ENCODE measurements around the gene SLC47A1.

The SLC47A1 gene

GRCh38 chr17:19613979-19614378, 80.3 kb downstream of the SLC47A1 start:
- H3K36me3 ChIP-seq (ENCODE audit: control insufficient read depth in 2 of 2, insufficient read depth in 2 of 2, low read length in 2 of 2), result no peaks in the 10 kb centered on the region
- H3K27me3 ChIP-seq (ENCODE audit: control insufficient read depth in 1 of 2, insufficient read depth in 2 of 2, low read length in 2 of 2), result no peaks in the 10 kb centered on the region
- peaks cover 3% of the 10 kb centered on the region for H3K4me1 ChIP-seq (ENCODE audit: control insufficient read depth, insufficient read depth, low read length)

GRCh38 chr17:19614900-19615299, 81.2 kb downstream of the SLC47A1 start:
- Histone ChIP-seq H3K27me3 (ENCODE audit: control insufficient read depth in 1 of 2, insufficient read depth in 2 of 2, low read length in 2 of 2) (no peaks in the 10 kb centered on the region), H3K36me3 (ENCODE audit: control insufficient read depth in 2 of 2, insufficient read depth in 2 of 2, low read length in 2 of 2) (no peaks in the 10 kb centered on the region), H3K9me3 (ENCODE audit: control insufficient read depth in 2 of 2, low read length in 2 of 2) (peaks cover 9 to 19% of the 10 kb centered on the region in 2 donors), H3K4me1 (ENCODE audit: control insufficient read depth, insufficient read depth, low read length) (peaks cover 3% of the 10 kb centered on the region), H3K4me3 (ENCODE audit: low read length in 2 of 2) (no peak overlapping the region), H3K27ac (ENCODE audit: low read length) (no peak overlapping the region), H3K9ac (ENCODE audit: low read length in 2 of 2) (no peak overlapping the region)

More at GRCh38 chr17:19613979-19614378, 80.3 kb downstream of the SLC47A1 start:
- Histone ChIP-seq H3K9ac (ENCODE audit: low read length in 2 of 2) (no peak overlapping the region), H3K4me3 (ENCODE audit: low read length in 2 of 2) (peak overlapping the region in 1 of 2 donors; percentile 22), H3K27ac (ENCODE audit: low read length) (no peak overlapping the region), H3K9me3 (ENCODE audit: control insufficient read depth in 2 of 2, low read length in 2 of 2) (peaks cover 1 to 9% of the 10 kb centered on the region in 2 donors)

DNA sequence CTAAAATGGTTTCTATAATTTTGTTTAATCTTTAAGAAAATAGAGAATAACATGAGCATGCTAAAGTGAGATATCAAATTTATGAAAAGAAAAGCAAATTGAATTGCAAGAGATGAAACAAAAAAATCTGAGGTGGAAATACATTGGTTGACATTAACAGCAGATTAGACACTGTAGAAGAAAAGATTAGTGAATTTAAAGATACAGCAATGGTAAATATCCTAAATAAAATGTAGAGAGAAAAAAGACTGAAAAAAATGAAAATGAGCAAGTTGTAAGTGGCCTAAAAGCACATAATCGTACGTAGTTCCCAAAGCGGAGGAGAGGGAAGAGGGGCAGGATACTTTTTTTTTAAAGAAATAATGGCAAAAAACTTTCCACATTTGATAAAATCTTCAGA, 84.4 kb downstream of the SLC47A1 start:
- peaks cover 3% of the 10 kb centered on the region for H3K4me1 ChIP-seq (ENCODE audit: control insufficient read depth, insufficient read depth, low read length)
- H3K4me3 ChIP-seq (ENCODE audit: low read length in 2 of 2), result no peak overlapping the region
- no peak overlapping the region for H3K9ac ChIP-seq (ENCODE audit: low read length in 2 of 2)
- H3K27ac ChIP-seq (ENCODE audit: low read length), result no peak overlapping the region
- peaks cover 12 to 25% of the 10 kb centered on the region in 2 donors for H3K9me3 ChIP-seq (ENCODE audit: control insufficient read depth in 2 of 2, low read length in 2 of 2)
- no peaks in the 10 kb centered on the region for H3K36me3 ChIP-seq (ENCODE audit: control insufficient read depth in 2 of 2, insufficient read depth in 2 of 2, low read length in 2 of 2)
- H3K27me3 ChIP-seq (ENCODE audit: control insufficient read depth in 1 of 2, insufficient read depth in 2 of 2, low read length in 2 of 2), result no peaks in the 10 kb centered on the region

- Histone ChIP-seq H3K9me3 (ENCODE audit: control insufficient read depth in 2 of 2, low read length in 2 of 2) (peaks cover 12 to 25% of the 10 kb centered on the region in 2 donors), H3K36me3 (ENCODE audit: control insufficient read depth in 2 of 2, insufficient read depth in 2 of 2, low read length in 2 of 2) (no peaks in the 10 kb centered on the region), H3K4me1 (ENCODE audit: control insufficient read depth, insufficient read depth, low read length) (no peaks in the 10 kb centered on the region), H3K9ac (ENCODE audit: low read length in 2 of 2) (no peak overlapping the region), H3K4me3 (ENCODE audit: low read length in 2 of 2) (no peak overlapping the region), H3K27me3 (ENCODE audit: control insufficient read depth in 1 of 2, insufficient read depth in 2 of 2, low read length in 2 of 2) (no peaks in the 10 kb centered on the region), H3K27ac (ENCODE audit: low read length) (no peak overlapping the region)
Measured at GRCh38 chr17:19619705-19620325, 86.2 kb downstream of the SLC47A1 start.

GRCh38 chr17:19621697-19622096, 88.0 kb downstream of the SLC47A1 start:
- Histone ChIP-seq H3K27ac (ENCODE audit: low read length) (no peak overlapping the region), H3K4me1 (ENCODE audit: control insufficient read depth, insufficient read depth, low read length) (no peaks in the 10 kb centered on the region), H3K27me3 (ENCODE audit: control insufficient read depth in 1 of 2, insufficient read depth in 2 of 2, low read length in 2 of 2) (no peaks in the 10 kb centered on the region), H3K36me3 (ENCODE audit: control insufficient read depth in 2 of 2, insufficient read depth in 2 of 2, low read length in 2 of 2) (no peaks in the 10 kb centered on the region), H3K9ac (ENCODE audit: low read length in 2 of 2) (no peak overlapping the region), H3K4me3 (ENCODE audit: low read length in 2 of 2) (no peak overlapping the region), H3K9me3 (ENCODE audit: control insufficient read depth in 2 of 2, low read length in 2 of 2) (peaks cover 12 to 25% of the 10 kb centered on the region in 2 donors)

- Histone ChIP-seq H3K9ac (ENCODE audit: low read length in 2 of 2) (no peak overlapping the region), H3K4me3 (ENCODE audit: low read length in 2 of 2) (no peak overlapping the region), H3K27me3 (ENCODE audit: control insufficient read depth in 1 of 2, insufficient read depth in 2 of 2, low read length in 2 of 2) (no peaks in the 10 kb centered on the region), H3K9me3 (ENCODE audit: control insufficient read depth in 2 of 2, low read length in 2 of 2) (peaks cover 0 to 4% of the 10 kb centered on the region in 2 donors), H3K27ac (ENCODE audit: low read length) (no peak overlapping the region), H3K36me3 (ENCODE audit: control insufficient read depth in 2 of 2, insufficient read depth in 2 of 2, low read length in 2 of 2) (no peaks in the 10 kb centered on the region), H3K4me1 (ENCODE audit: control insufficient read depth, insufficient read depth, low read length) (no peaks in the 10 kb centered on the region)
Measured at GRCh38 chr17:19626079-19626478, 92.4 kb downstream of the SLC47A1 start.

Data from stomach smooth muscle (tissue), 2 donors.